ENCODE data around the gene MLH3.

Gene MLH3

DNA sequence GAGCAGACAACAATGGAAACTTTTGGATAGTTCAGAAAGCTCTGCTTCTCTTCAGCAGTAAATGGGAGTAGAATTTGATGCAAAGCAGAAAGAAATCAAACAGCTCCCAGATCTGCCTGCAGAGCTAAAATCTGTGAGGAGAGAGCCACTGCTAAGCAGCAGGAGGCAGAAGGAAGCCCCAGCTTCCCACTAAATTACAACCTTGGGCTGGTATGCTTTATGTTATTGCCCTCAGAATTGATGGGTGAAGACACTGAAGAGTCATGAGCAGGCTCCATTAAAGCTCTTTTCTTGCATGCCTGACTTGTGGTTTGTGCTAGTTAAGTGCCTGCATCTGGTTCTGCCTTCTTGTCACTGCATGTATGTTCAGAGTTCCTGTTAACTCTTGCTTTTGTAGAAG is 26.5 kb upstream of the MLH3 start:
- no peaks in the 10 kb centered on the region for H3K36me3 ChIP-seq (ENCODE audit: control insufficient read depth, insufficient read depth, low read length)
- H3K9me3 ChIP-seq (ENCODE audit: control insufficient read depth, low read length): no peaks in the 10 kb centered on the region
- H3K27me3 ChIP-seq (ENCODE audit: control insufficient read depth, insufficient read depth, low read length): no peaks in the 10 kb centered on the region
- H3K9ac ChIP-seq: no peak overlapping the region
- H3K4me1 ChIP-seq: no peaks in the 10 kb centered on the region
- no peak overlapping the region for H3K4me3 ChIP-seq (ENCODE audit: low read depth, low read length)
- H3K27ac ChIP-seq: no peak overlapping the region
- no peak overlapping the region for H2AFZ ChIP-seq
- no peaks in the 10 kb centered on the region for H3K79me2 ChIP-seq
- TF ChIP-seq, protein P1, sequence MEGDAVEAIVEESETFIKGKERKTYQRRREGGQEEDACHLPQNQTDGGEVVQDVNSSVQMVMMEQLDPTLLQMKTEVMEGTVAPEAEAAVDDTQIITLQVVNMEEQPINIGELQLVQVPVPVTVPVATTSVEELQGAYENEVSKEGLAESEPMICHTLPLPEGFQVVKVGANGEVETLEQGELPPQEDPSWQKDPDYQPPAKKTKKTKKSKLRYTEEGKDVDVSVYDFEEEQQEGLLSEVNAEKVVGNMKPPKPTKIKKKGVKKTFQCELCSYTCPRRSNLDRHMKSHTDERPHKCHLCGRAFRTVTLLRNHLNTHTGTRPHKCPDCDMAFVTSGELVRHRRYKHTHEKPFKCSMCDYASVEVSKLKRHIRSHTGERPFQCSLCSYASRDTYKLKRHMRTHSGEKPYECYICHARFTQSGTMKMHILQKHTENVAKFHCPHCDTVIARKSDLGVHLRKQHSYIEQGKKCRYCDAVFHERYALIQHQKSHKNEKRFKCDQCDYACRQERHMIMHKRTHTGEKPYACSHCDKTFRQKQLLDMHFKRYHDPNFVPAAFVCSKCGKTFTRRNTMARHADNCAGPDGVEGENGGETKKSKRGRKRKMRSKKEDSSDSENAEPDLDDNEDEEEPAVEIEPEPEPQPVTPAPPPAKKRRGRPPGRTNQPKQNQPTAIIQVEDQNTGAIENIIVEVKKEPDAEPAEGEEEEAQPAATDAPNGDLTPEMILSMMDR (IDR thresholded peaks at IDR 0.05): no peak
- H3K4me2 ChIP-seq (ENCODE audit: low read length): no peak overlapping the region

DNA sequence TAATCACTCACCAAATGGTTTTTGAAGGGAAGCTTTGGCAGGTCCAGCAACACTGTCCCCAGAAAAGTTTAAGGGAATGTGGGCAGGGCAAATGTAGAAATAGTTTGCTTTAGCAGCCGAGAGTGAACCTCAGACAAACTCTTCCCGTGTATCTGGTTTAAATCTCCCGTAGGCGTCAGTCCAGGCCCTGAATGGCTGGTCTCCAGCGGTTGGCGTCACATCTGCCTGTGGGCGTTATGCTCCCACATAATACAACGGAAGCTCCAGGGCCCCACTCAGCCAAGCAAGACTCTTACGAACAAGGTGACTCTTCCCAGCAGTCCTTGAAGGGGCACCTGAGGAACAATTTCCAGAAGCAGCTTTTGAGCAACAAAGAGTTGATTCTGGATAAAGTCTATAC is 19.1 kb upstream of the MLH3 start:
- H3K4me2 ChIP-seq (ENCODE audit: low read length): peak overlapping the region; percentile 75
- H3K27ac ChIP-seq: peak overlapping the region; percentile 97
- H3K9ac ChIP-seq: peak overlapping the region; percentile 84
- H3K36me3 ChIP-seq (ENCODE audit: control insufficient read depth, insufficient read depth, low read length): no peaks in the 10 kb centered on the region
- peaks cover 2% of the 10 kb centered on the region for H3K79me2 ChIP-seq
- peak overlapping the region; percentile 77 for H3K4me3 ChIP-seq (ENCODE audit: low read depth, low read length)
- TF ChIP-seq, protein P1 (IDR thresholded peaks at IDR 0.05): no peak
- H3K9me3 ChIP-seq (ENCODE audit: control insufficient read depth, low read length): no peaks in the 10 kb centered on the region
- H2AFZ ChIP-seq: peak overlapping the region; percentile 76
- H3K27me3 ChIP-seq (ENCODE audit: control insufficient read depth, insufficient read depth, low read length): no peaks in the 10 kb centered on the region
- H3K4me1 ChIP-seq: peaks cover 16% of the 10 kb centered on the region

DNA sequence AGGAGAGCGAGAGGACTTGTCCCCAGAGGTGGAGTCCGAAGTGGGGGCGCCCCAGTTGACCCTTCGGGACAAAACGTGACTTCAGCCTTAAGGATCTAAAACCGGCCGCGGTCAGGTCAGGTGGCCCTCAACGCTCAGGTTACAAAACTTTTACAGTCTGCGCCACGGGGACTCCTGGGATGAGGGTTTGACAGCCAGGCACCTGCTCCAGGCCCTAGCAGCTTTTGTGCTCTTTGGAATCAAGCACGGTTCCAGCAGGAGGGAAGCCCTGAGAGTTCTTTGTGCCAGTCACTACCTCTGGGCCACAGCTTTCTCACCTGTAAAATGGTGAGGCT is 18.5 kb upstream of the MLH3 start:
- peaks cover 16% of the 10 kb centered on the region for H3K4me1 ChIP-seq
- H3K4me2 ChIP-seq (ENCODE audit: low read length): peak overlapping the region; percentile 75
- peak overlapping the region; percentile 97 for H3K27ac ChIP-seq
- peak overlapping the region; percentile 76 for H2AFZ ChIP-seq
- no peaks in the 10 kb centered on the region for H3K36me3 ChIP-seq (ENCODE audit: control insufficient read depth, insufficient read depth, low read length)
- peak overlapping the region; percentile 77 for H3K4me3 ChIP-seq (ENCODE audit: low read depth, low read length)
- no peaks in the 10 kb centered on the region for H3K27me3 ChIP-seq (ENCODE audit: control insufficient read depth, insufficient read depth, low read length)
- H3K79me2 ChIP-seq: peaks cover 6% of the 10 kb centered on the region
- H3K9ac ChIP-seq: peak overlapping the region; percentile 84
- H3K9me3 ChIP-seq (ENCODE audit: control insufficient read depth, low read length): no peaks in the 10 kb centered on the region
- TF ChIP-seq, protein P1 (IDR thresholded peaks at IDR 0.05): no peak

DNA sequence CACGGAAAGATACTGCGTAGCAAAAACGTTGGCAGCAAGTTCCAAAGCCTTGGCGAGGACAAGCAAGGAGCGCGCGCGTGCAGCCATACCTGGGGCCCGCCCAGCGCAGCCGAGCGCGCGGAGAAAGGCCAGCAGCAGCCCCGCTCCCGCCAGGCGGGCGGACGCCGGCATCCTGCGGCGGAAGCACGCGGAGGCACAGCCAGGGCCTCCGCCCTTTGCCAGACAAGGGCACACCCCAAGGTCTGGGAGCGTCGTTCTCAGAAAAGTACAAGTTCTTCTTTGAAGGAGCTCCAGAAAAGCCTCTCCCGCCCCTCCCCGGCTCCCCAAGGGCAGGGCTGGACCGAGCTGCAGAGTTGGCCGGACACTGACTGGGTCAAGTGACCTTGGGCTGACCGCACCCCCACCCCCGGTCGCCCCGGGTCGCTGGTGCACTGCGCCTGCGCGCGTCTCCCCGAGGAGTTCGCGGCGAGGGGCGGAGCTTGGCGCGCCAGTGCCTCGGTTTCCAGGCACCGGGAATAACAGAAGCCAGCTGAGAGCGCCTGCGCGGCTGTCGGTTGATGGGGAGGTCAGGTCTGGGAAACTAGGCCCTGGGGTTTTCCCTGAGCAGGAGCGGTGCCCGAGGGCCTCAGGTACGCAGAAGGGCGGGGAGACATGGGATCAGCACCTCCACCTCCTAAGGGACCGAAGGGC is 18.0 kb upstream of the MLH3 start, which contains the start of gene ZC2HC1C:
Gene ZC2HC1C (plus strand): TSS at position 521 of the 690 bp plus-strand sequence. CDS start 933 bp downstream, outside the sequence.
- Histone ChIP-seq H3K79me2 (peaks cover 7% of the 10 kb centered on the region), H3K27ac (peak within 1 kb of the TSS; percentile 97), H3K4me3 (ENCODE audit: low read depth, low read length) (peak within 1 kb of the TSS; percentile 77), H3K4me1 (peaks cover 16% of the 10 kb centered on the region), H3K4me2 (ENCODE audit: low read length) (peak within 1 kb of the TSS; percentile 75), H3K27me3 (ENCODE audit: control insufficient read depth, insufficient read depth, low read length) (no peaks in the 10 kb centered on the region), H3K36me3 (ENCODE audit: control insufficient read depth, insufficient read depth, low read length) (no peaks in the 10 kb centered on the region), H3K9ac (peak within 1 kb of the TSS; percentile 84), H2AFZ (peak within 1 kb of the TSS; percentile 76), H3K9me3 (ENCODE audit: control insufficient read depth, low read length) (no peaks in the 10 kb centered on the region)
- TF ChIP-seq, protein P1 (IDR thresholded peaks at IDR 0.05): peak; percentile 12
